ENCODE results near the gene WDR73. TPM values are rescaled to one million over a fixed set of nuclear protein-coding genes. Genes with fewer than 3 reads are reported as not detected.

Gene WDR73
- total RNA-seq, 2 donors from 2014 or later, result 15.3 to 24.3 TPM

- no peaks in the 10 kb centered on the region for H3K27me3 ChIP-seq
- intact Hi-C loops (cut with DNase I), result loop anchor here (10.0 kb wide), 1 partner anchor 45 kb away; no protein-coding TSS in a partner anchor
Observed at GRCh38 chr15:84599906-84600305, 54.2 kb downstream of the WDR73 start.

GRCh38 chr15:84598993-84599392 is 55.1 kb downstream of the WDR73 start:
- Histone ChIP-seq H3K36me3 (no peaks in the 10 kb centered on the region), H3K4me3 (no peak overlapping the region), H3K9me3 (no peaks in the 10 kb centered on the region), H3K27me3 (no peaks in the 10 kb centered on the region), H3K4me1 (peaks cover 3% of the 10 kb centered on the region), H3K27ac (no peak overlapping the region), H3K9ac (ENCODE audit: low read depth in 2 of 2, low read length in 2 of 2) (no peak overlapping the region)
- TF ChIP-seq, protein P1, sequence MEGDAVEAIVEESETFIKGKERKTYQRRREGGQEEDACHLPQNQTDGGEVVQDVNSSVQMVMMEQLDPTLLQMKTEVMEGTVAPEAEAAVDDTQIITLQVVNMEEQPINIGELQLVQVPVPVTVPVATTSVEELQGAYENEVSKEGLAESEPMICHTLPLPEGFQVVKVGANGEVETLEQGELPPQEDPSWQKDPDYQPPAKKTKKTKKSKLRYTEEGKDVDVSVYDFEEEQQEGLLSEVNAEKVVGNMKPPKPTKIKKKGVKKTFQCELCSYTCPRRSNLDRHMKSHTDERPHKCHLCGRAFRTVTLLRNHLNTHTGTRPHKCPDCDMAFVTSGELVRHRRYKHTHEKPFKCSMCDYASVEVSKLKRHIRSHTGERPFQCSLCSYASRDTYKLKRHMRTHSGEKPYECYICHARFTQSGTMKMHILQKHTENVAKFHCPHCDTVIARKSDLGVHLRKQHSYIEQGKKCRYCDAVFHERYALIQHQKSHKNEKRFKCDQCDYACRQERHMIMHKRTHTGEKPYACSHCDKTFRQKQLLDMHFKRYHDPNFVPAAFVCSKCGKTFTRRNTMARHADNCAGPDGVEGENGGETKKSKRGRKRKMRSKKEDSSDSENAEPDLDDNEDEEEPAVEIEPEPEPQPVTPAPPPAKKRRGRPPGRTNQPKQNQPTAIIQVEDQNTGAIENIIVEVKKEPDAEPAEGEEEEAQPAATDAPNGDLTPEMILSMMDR (IDR thresholded peaks at IDR 0.05), result peak; percentile 51
- intact Hi-C loops (cut with DNase I), result loop anchor here (10.0 kb wide), 1 partner anchor 46 kb away; no protein-coding TSS in a partner anchor
- DNase-seq, result no peak

More at GRCh38 chr15:84599906-84600305, 54.2 kb downstream of the WDR73 start:
- peaks cover 3% of the 10 kb centered on the region for H3K4me1 ChIP-seq
- TF ChIP-seq, protein P1 (IDR thresholded peaks at IDR 0.05), result no peak
- no peaks in the 10 kb centered on the region for H3K36me3 ChIP-seq
- H3K9ac ChIP-seq (ENCODE audit: low read depth in 2 of 2, low read length in 2 of 2), result no peak overlapping the region
- H3K27ac ChIP-seq, result no peak overlapping the region
- peak overlapping the region; percentile 82 for H3K4me3 ChIP-seq
- no peak for DNase-seq
- H3K9me3 ChIP-seq, result no peaks in the 10 kb centered on the region

GRCh38 chr15:84598250-84598649 is 55.8 kb downstream of the WDR73 start:
- Histone ChIP-seq H3K36me3 (no peaks in the 10 kb centered on the region), H3K4me1 (peaks cover 3% of the 10 kb centered on the region), H3K4me3 (no peak overlapping the region), H3K9me3 (no peaks in the 10 kb centered on the region), H3K27me3 (no peaks in the 10 kb centered on the region), H3K9ac (ENCODE audit: low read depth in 2 of 2, low read length in 2 of 2) (no peak overlapping the region), H3K27ac (peak overlapping the region; percentile 38)
- no peak for DNase-seq
- intact Hi-C loops (cut with DNase I), result loop anchor here (10.0 kb wide), 1 partner anchor 47 kb away; no protein-coding TSS in a partner anchor
- TF ChIP-seq, protein P1 (IDR thresholded peaks at IDR 0.05), result no peak

- DNase-seq, result no peak
- Histone ChIP-seq H3K27me3 (no peaks in the 10 kb centered on the region), H3K9me3 (no peaks in the 10 kb centered on the region), H3K4me3 (no peak overlapping the region), H3K27ac (no peak overlapping the region), H3K36me3 (no peaks in the 10 kb centered on the region), H3K9ac (ENCODE audit: low read depth in 2 of 2, low read length in 2 of 2) (no peak overlapping the region), H3K4me1 (peaks cover 3% of the 10 kb centered on the region)
- intact Hi-C loops (cut with DNase I), result loop anchor here (10.0 kb wide), 1 partner anchor 48 kb away; no protein-coding TSS in a partner anchor
- TF ChIP-seq, protein P1 (IDR thresholded peaks at IDR 0.05), result no peak
Observed at GRCh38 chr15:84597296-84597695, 56.8 kb downstream of the WDR73 start.

- Histone ChIP-seq H3K4me3 (no peak overlapping the region), H3K27me3 (no peaks in the 10 kb centered on the region), H3K36me3 (no peaks in the 10 kb centered on the region), H3K4me1 (peaks cover 3% of the 10 kb centered on the region), H3K27ac (no peak overlapping the region), H3K9me3 (no peaks in the 10 kb centered on the region), H3K9ac (ENCODE audit: low read depth in 2 of 2, low read length in 2 of 2) (no peak overlapping the region)
- intact Hi-C loops (cut with DNase I), result loop anchor here (10.0 kb wide), 1 partner anchor 49 kb away; no protein-coding TSS in a partner anchor
- no peak for DNase-seq
- TF ChIP-seq, protein P1 (IDR thresholded peaks at IDR 0.05), result no peak
Observed at GRCh38 chr15:84595660-84596059, 58.4 kb downstream of the WDR73 start.

Data from colonic mucosa (tissue), 4 donors.